Prostate gland (tissue), 2 donors: Measurements from ENCODE around the gene FAR2. TPM values are rescaled to one million over a fixed set of nuclear protein-coding genes. Genes with fewer than 3 reads are reported as not detected.
A peak's percentile ranks its signal among the peaks of the same experiment; 100 is the strongest.

Experiments
- DNase-seq: peaks from one replicate; pipeline ENCODE4 v3.0.0-alpha.2; 2019; ENCODE audit warnings: low spot score
- H3K27ac ChIP-seq, 2 donors: fragments of 200-600 bp; sonication (generic); 2 replicates each; pipeline ENCODE4 v1.5.1; 2017 to 2019
- H3K27me3 ChIP-seq: fragments of 200-600 bp; sonication (generic); replicated peaks from 2 replicates; pipeline ENCODE4 v1.5.1; 2019; ENCODE audit not compliant: insufficient read depth
- H3K36me3 ChIP-seq, 2 donors: fragments of 200-600 bp; sonication (generic); 1 replicate in 1 of 2; 2 replicates in 1 of 2; pipeline versions ENCODE4 v1.5.1 to v1.8.1; 2017 to 2019
- H3K4me1 ChIP-seq: fragments of 200-600 bp; sonication (generic); replicated peaks from 2 replicates; pipeline ENCODE4 v1.5.1; 2019
- H3K4me3 ChIP-seq, 2 donors: fragments of 200-600 bp; sonication (generic); 2 replicates each; pipeline ENCODE4 v1.5.1; 2017 to 2019
- H3K9me3 ChIP-seq: fragments of 200-600 bp; sonication (generic); 2 replicates; pipeline ENCODE4 v1.5.1; 2017
- POLR2A ChIP-seq: fragments of 450-650 bp; IDR thresholded peaks from one replicate; pipeline ENCODE4 v1.6.1; 2016; ENCODE audit warnings: antibody characterized with exemption, mild to moderate bottlenecking
- POLR2AphosphoS5 ChIP-seq: sonication (generic); formaldehyde crosslinking; IDR thresholded peaks from one replicate; pipeline ENCODE4 v1.6.1; 2017; ENCODE audit warnings: antibody characterized with exemption
- WGBS: methylation state at CpG from one replicate; pipeline ENCODE4 v1.1.5; 2018; 5-methylcytosine and 5-hydroxymethylcytosine counted together
- intact Hi-C: fragments of 100-400 bp; cut with DNase I; formaldehyde crosslinking; loops from one replicate; pipeline ENCODE4 v1.14.2; 2022
- total RNA-seq, 2 donors: library from RNA; depleted of rRNA; stranded (reverse); fragments of >200 nt; gene quantifications; one replicate each; pipeline ENCODE4 v1.1.0, GENCODE V29; 2016
- TF ChIP-seq, protein P1 (sequence below), 4 experiments: fragments of 200-600 bp in 2 of 4; fragments of 450-650 bp in 2 of 4; sonication (generic) in 2 of 4; IDR thresholded peaks; 1 replicate in 3 of 4; 2 replicates in 1 of 4; pipeline ENCODE4 v1.5.1; 2016 to 2019; ENCODE audit warnings: antibody characterized with exemption in 4 of 4, mild to moderate bottlenecking in 2 of 4, moderate library complexity in 2 of 4

The FAR2 gene
- total RNA-seq, 2 donors from 2014 or later = 3.1 to 7.2 TPM

DNA sequence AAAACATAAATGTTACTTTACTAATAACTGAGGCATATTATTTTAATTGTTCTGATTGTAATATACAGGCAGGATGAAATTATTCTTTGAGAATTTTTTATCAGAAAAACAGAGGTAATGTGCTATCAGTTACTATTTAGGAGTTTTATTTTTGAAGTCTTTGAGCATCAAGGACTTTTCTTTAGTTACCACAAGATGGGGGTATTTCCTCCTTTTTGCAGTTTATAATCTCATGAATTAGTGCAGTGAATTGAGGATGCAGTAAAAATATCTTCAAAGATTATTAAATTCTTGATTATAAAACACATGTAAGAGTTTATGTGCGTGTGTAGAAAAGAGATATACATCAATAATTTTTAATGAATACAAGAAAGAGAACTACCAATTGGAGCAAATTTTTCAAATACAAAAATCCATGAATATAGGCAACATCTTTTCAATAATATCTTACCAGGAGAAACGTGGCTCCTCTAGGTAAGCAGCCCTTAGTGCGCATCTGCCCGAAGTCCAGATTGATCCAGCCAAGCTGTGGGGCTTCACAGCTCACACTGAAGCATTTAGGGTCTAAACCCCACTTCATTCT is 160.3 kb downstream of the FAR2 start:
- TF ChIP-seq, protein P1, sequence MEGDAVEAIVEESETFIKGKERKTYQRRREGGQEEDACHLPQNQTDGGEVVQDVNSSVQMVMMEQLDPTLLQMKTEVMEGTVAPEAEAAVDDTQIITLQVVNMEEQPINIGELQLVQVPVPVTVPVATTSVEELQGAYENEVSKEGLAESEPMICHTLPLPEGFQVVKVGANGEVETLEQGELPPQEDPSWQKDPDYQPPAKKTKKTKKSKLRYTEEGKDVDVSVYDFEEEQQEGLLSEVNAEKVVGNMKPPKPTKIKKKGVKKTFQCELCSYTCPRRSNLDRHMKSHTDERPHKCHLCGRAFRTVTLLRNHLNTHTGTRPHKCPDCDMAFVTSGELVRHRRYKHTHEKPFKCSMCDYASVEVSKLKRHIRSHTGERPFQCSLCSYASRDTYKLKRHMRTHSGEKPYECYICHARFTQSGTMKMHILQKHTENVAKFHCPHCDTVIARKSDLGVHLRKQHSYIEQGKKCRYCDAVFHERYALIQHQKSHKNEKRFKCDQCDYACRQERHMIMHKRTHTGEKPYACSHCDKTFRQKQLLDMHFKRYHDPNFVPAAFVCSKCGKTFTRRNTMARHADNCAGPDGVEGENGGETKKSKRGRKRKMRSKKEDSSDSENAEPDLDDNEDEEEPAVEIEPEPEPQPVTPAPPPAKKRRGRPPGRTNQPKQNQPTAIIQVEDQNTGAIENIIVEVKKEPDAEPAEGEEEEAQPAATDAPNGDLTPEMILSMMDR (IDR thresholded peaks at IDR 0.05) = peak in 3 of 4 experiments; percentile 17 to 41 (median 24)
- no peak for TF ChIP-seq POLR2A
- intact Hi-C loops = loop anchor here (10.0 kb wide), 1 partner anchor 225 kb away; no protein-coding TSS in a partner anchor
- no peak for DNase-seq
- Histone ChIP-seq H3K27ac (no peak overlapping the region), H3K4me1 (no peaks in the 10 kb centered on the region), H3K27me3 (no peaks in the 10 kb centered on the region), H3K4me3 (no peak overlapping the region), H3K36me3 (no peaks in the 10 kb centered on the region), H3K9me3 (no peaks in the 10 kb centered on the region)
- WGBS = 85% methylated on average over 4 of the region's 4 CpGs

DNA sequence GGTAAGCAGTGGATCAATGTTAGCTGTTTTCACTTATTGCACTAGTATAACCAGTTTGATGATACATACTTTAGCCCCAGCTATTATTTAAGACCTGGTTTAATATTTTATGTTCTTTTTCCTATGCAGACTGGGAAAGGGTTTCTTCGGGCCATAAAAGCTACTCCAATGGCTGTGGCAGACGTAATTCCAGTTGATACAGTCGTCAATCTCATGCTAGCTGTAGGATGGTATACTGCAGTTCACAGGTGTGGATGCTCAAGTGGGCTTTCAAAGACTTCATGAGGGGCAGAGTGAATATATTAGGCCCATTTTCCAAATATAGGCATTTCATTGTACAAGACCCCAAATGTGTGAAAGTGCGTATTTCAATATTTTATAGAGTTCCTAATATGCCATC is 161.8 kb downstream of the FAR2 start:
- no peaks in the 10 kb centered on the region for H3K36me3 ChIP-seq
- no peaks in the 10 kb centered on the region for H3K27me3 ChIP-seq
- no peak overlapping the region for H3K4me3 ChIP-seq
- H3K27ac ChIP-seq = no peak overlapping the region
- no peaks in the 10 kb centered on the region for H3K9me3 ChIP-seq
- TF ChIP-seq POLR2AphosphoS5 (no peak), POLR2A (no peak)
- TF ChIP-seq, protein P1 (IDR thresholded peaks at IDR 0.05) = no peak
- DNase-seq = no peak
- intact Hi-C loops = no loop called here
- 92% methylated on average over 4 of the region's 4 CpGs for WGBS
- no peaks in the 10 kb centered on the region for H3K4me1 ChIP-seq

DNA sequence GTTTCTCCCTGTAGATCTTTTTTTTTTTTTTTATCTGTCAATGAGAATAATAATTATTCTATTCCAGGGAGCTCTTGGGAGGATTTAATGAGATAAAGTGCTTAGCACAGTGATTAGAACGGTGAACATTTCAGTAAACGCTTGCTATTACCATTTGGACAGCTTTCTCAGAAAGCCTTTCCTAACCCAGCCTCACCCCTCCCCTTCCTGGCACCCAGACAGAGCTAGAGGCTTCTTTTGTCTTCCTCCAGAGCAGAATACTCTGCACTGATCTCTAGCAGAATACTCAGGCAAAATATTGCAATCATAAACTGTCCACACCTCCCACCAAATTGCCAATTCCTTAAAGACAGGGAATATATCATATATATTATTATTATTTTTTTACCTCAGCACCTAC is 165.3 kb downstream of the FAR2 start:
- TF ChIP-seq POLR2AphosphoS5 = no peak
- TF ChIP-seq, protein P1 (IDR thresholded peaks at IDR 0.05) = no peak
- TF ChIP-seq POLR2A = no peak
- no peak overlapping the region for H3K27ac ChIP-seq
- H3K4me3 ChIP-seq = no peak overlapping the region
- H3K9me3 ChIP-seq = no peaks in the 10 kb centered on the region
- intact Hi-C loops = no loop called here
- no peaks in the 10 kb centered on the region for H3K27me3 ChIP-seq
- 25% methylated on average over 2 of the region's 2 CpGs for WGBS
- no peaks in the 10 kb centered on the region for H3K36me3 ChIP-seq
- no peaks in the 10 kb centered on the region for H3K4me1 ChIP-seq
- no peak for DNase-seq

DNA sequence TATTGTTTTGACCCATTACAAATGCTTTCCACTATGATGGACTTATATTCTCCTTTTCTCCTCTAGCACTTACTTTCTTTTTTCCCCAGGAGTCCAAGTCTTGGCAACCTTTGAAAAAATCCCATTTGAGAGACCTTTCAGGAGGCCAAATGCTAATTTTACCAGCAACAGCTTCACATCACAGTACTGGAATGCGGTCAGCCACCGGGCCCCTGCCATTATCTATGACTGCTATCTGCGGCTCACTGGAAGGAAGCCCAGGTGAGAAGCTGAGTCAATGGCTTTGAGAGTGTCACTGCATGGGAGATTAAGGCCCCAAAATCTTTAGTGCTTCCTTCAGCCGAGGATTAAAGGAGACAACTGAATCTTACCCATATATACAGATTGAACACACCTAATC is 167.7 kb downstream of the FAR2 start:
- WGBS = 10% methylated on average over 4 of the region's 4 CpGs
- Histone ChIP-seq H3K4me3 (no peak overlapping the region), H3K27ac (no peak overlapping the region), H3K36me3 (no peaks in the 10 kb centered on the region), H3K27me3 (no peaks in the 10 kb centered on the region), H3K9me3 (no peaks in the 10 kb centered on the region), H3K4me1 (no peaks in the 10 kb centered on the region)
- intact Hi-C loops = no loop called here
- DNase-seq = no peak
- TF ChIP-seq POLR2AphosphoS5 = no peak
- TF ChIP-seq POLR2A = no peak
- TF ChIP-seq, protein P1 (IDR thresholded peaks at IDR 0.05) = no peak
